Activated T-helper 1 cell treated with anti-CD3 and anti-CD28 coated beads, Interleukin-2, amount 50 U/mL, for 16 hours (primary cell): ENCODE data around the gene QRICH1.
A peak's percentile ranks its signal among the peaks of the same experiment; 100 is the strongest.

ENCODE experiments used
- DNase-seq, 2 donors: peaks; one replicate each; pipeline ENCODE4 v3.0.0-alpha.2; 2020; ENCODE audit warnings: low read depth in 1 of 2, low spot score in 1 of 2

Gene QRICH1

DNA sequence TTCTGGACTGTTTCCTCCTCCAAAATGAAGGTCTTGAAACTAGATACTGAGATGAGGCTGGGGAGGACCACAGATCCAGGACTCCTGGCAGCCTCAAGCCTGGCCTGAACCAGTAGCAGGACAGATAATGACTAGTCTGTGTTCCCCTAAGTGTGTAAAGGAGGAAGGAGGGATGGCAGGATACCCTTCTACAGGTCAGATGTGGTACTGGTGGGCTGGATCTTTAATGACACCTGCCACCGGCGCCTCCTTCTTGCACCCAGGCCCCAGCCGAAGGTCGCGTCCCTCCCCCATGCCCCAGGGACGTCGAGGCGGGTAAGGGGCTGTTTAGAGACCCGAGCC is 26.2 kb upstream of the QRICH1 start:
- peak in 1 of 2 donors; percentile 4 for DNase-seq

DNA sequence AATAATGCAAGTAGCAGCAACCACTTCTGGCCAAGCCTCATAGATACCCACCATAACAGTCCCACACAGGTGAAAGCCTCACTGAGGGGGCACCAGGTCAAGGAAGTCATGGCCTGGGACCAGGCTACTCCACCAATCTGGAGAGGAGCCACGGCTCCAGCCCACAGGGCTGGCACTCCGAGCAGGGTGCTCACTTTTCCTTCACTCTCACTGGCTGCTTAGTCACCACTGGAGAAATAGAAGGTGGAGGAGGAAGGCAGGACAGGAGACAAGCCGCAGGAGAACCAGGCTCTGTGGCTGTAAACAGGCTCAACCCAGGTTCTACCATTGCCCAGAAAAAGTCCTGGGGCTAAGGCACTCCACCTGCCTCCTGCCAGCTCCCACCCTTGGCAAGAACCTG is 25.6 kb upstream of the QRICH1 start:
- no peak for DNase-seq

DNA sequence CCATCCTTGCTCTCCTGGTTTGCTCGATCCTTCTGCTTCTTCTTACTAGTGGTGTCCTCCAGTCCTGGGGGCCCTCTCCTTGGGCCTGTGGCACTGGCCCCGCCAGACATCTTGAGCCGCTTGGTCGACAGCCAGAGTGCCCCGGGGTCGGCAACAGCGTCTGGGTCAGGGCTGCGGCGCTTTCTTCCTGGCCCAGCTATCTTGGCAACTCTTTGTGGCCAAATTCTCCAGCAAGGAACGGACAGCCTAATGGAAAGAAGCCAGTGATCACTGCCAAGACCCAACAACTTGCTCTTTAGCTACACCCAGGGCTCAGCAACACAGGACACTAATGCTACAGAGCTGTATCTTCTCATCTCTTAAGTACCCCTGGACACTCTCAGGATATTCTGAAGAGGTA is 25.2 kb upstream of the QRICH1 start:
- DNase-seq = no peak

DNA sequence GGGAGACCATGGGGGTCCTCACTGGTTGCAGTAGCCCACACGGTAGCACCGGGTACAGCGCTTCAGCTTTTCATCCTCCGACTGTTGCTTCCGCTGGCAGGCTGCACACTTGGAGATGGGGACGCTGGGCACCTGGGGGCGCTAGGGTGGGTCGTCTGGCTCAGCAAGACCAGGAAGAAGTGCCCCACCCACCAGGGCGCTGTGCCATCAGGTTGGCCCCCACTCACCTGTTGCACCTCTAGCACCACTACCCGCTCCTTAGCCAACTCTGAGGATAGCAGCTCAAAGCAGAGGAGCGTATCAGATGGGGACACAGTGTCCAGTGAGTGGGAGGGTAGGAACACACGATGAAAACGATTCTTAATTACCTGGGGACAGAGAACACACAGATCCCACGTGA is 18.4 kb upstream of the QRICH1 start:
- DNase-seq = no peak

DNA sequence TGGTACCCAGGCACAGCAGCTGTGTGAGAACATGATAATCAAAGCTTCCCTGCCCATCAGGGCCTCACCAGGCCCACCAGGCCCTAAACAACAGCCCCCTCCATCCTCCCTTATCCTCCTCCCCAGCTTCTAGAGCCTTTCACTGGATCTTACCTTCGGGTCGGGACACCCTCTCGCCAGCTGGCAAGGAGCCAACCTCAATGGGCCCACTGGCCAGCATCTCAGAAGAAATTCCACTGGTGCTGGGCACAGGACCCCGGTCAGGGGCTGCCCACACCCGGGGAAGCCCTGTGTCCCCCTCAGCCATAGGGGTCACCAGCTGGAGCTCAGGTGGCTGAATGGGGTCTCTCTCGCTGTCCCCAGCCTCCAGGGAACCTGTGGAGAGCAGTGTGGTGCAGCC is 17.5 kb upstream of the QRICH1 start:
- no peak for DNase-seq

DNA sequence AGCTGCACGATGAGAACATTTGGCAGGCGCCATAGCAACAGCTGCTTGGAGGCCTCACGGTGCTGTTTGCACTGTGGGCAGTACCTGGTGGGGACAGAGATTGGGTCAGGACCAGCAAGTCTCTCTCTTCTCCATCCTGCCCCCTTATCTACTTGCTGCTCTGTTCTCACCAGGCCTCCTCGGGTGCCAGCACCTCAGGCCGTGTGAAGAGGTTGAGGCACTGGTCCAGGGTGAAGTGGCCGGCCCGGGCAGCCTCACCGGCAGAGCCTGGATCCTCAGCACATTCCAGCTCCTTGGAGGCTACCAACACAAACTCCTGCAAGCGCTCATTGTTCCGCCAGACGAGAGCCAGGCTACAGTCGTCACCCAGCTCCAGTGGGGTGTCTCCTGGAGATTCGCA is 16.9 kb upstream of the QRICH1 start:
- no peak for DNase-seq

DNA sequence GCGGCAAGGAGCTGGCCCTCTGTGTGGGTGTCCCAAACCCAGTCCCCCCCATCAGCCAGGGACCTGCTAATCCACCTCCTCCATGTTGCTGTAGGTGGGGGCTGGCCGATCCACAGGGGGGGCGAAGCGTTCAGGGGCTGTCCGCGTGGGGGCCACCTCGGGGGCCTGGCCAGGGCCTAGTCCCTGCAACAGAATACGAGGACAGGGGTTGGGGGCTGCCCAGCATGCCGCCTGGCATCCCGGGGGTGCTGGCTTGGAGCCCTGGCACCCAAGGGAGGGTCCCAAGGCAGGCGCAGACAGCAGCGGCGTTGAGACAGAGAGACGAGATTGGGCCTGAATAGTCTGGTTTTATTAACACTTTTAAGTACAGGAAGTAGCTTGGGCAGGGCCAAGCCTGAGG is 14.5 kb upstream of the QRICH1 start:
- DNase-seq = no peak

DNA sequence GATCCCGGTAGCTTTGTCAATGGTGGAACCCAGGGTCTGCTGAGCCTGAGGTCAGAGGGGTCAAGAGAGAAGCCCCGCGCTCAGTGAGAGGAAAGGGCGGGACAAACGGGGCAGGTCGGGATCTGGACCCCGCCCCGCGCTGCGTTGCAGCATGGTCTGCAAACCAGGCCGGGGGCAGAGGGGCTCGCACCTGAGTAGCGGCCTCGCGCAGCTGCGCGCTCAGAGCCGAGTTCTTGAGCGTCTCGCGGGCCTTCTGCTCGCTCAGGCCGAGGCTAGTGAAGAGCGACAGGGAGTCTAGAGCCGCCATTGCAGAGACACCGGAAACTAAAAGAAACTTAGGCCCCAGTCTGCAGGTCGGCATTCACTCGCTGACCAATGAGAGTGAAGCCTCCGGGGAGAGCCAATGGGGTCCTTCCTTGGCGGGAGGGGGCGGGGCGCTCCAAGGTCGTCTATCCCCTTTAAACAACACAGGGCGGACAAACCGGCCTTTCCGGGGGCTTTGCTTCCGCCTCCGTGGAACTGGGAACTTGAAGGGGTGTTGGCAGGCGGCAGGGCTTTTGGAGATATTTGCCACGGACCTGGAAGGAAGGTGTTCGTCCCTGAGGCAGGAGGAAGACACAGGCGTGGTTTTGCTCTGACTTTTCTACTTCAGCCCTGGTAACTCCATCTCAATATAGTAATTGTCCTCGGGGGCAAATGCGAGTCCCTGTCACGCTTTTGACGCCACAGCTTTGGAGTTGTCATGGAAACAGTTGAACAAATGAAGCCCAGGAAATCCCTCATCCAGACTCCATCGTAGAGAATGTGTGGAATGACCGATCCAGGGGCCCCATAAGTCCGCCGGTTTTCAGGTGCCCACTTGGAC is 10.8 kb upstream of the QRICH1 start, which contains the start of gene QARS1:
TSS of gene QARS1 (minus strand) at position 331 of the 865 bp plus-strand sequence. CDS start at position 307, 24 bp downstream.
- peak; percentile 75 to 78 for DNase-seq

DNA sequence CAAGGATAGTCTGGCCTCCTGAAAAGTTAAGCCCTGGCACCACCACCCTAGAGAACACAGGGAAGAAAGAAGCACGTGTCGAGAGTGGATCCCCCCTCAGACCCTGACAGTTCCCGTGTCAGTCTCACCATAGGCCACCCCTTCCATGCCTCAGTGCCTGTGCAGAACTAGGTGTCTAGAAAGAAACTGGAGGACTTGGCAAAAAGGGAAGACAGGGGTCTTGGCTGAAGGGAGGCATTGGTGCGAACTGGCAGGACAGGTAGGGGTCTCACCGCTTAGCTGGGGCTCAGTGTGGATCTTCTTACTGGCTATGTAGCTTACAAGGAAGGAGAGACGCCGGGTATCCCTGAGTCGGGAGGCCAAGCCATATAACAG is 10.2 kb upstream of the QRICH1 start:
- no peak for DNase-seq

DNA sequence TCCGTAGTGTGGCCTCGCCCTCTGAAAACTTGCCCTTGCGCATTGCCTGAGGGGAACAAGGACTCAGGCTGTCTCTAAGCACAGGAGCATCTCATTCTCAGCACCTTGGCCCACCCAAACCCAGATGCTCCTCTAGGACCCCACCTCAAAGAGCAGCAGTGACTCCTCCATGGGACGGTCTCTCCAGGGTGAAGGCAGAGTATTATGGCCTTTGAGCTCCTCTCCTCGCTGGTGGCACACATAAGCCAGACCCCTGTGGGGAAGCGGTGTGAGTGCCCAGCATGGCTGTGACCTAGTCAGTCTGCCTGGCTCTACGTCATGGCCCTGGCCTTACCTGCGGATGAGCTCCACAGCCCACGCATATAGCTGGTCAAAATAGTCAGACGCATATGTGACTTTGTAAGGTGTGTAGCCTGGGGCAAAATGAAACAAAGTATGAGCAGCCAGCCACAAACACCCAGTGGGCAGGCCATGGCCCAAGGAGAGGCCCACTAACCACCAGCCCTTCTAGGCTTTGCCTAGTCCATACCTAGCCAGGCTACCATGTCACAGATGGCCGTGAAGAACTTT is 6.3 kb upstream of the QRICH1 start:
- DNase-seq = no peak

DNA sequence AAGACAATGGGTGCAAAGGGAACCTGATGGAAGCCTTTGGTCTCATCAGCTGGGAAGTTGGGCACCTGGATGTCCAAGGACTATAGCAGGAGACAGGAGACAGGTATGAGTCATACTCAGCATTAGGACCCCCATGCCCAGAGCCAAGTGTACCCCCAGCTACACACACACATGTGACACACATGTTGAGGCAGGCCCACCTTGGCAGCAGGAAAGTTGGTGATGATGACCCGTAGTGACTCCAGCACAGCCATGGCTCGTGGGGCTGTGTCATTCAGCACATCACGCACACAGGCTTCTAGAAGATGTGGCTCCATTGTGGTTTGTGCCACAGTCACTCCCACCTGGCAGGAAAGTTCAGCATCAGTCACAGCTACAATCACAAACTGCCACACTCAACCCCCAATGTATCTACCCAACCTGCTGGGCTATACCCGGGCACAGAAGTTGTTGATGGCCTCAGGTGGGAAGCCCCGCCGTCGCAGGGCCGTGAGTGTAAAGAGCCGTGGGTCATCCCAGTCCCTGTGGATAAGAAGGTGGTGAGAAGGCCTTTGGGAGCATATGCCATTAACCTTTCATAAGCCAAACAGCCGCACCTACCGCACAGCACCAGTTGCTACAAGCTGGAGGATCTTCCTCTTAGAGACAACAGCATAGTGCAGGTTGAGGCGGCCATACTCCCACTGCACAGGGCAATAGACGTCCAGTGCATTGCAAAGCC is 5.2 kb upstream of the QRICH1 start:
- DNase-seq = no peak

DNA sequence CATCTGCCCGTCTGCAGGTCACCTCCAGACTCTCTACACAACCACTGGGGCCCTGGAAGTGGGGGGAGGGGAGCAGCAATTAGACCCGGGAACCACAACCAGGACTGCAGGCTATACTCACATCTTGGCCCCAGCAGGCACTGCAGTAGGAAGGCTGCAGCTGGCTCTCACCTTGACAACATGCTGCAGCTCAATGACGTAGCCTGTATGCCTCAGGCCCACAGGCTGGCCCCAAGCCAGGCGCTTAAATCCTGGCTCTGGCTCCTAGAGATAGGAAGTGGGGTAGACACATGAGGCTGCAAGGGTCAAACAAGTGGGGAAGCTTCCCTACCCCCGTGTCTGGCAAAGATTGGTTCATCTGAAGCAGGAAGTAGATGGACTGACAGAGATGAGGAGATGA is 4.6 kb upstream of the QRICH1 start:
- DNase-seq = no peak

DNA sequence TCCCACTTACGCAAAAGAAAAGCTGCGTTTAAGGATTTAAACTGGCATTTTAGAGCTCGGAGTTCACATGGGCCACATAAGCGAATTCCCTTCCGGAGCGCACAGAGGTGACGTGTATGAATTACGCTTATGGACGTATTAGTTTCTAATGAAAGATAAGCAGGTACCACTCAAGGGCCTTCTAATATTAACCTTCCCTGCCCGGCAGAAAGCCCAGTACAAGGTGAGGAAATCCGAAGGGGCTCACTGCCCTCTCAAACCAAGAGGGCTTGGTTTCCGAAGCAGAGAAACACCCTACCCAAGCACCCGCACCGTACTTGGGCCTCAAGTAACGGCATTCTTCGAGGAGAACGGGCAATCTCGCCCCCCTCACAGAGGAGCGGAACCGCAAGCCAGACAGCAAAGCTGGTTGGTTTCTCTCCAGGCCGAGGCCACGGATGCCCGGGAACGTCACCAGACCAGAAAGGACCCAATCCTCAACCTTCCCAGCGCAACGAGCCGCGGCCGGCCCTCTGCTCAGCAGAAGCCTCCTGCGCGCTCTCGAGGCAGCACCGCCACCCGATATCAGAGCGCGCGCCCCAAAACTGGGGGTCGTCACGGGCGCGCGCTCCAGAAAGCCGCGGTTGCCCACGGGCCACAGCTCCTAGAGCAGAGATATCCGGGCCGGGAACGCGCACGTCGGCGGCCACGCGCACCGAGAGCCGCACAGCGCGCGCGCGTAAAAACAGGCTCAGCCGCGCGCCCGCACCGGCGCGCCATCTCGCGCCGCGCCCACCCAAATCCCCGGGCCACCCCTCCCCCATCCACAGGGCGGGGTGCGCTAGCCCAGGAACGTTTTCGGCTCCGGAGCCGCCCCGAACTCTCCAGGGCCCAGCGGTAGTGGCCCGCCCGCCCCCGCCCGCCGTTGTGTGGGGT is 676 bp downstream of the QRICH1 start:
- peak; percentile 63 to 71 for DNase-seq

DNA sequence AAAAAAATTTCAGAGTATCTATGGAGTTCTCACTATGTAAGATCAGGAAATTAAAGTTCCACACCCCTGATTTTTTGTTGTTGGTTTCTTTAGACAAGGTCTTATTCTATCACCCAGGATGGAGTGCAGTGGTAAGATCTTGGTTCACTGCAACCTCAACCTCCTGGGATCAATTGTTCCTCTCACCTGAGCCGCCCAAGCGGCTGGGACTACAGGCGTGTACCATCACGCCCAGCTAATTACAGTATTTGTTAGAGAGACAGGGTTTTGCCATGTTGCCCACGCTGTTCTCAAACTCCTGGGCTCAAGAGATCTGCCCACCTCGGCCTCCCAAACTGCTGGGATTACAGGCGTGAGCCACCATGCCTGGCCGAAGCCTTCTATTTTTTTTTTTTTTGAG is 12.4 kb downstream of the QRICH1 start:
- DNase-seq = no peak

DNA sequence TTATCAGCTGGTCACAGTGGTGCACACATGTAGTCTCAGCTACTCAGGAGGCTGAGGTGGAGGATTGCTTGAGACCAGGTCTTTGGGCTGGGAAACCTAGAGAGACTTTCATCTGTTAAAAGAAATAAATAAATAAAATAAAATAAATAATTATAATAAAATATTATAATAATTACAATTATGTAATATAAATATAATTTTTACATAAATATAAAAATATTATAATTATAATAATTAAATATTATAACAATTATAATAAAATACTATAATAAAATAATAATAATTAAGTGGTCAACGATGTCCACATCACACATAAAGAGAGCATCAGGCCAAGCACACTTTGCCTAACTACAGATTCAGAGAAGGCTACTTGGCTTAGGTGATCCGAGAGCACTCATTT is 14.6 kb downstream of the QRICH1 start:
- no peak for DNase-seq

DNA sequence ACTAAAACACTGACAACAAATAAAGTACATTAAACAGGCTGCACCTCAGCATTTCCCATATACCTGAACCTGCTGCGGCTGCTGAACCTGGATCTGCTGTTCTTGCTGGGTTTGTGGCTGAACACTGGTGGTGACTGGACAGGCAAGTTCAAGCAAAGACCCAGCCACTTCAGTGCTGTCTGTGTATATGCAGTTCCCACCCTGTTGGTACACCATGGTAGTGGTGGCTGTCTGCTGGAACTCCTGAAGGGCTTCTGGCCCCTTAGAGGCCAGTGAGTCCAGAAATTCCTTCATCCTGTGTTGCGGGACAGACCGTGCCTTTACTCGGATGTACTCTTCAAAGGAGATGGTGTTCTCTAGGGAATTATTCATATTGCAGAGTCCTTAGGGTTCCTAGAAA is 17.2 kb downstream of the QRICH1 start:
- DNase-seq = no peak

DNA sequence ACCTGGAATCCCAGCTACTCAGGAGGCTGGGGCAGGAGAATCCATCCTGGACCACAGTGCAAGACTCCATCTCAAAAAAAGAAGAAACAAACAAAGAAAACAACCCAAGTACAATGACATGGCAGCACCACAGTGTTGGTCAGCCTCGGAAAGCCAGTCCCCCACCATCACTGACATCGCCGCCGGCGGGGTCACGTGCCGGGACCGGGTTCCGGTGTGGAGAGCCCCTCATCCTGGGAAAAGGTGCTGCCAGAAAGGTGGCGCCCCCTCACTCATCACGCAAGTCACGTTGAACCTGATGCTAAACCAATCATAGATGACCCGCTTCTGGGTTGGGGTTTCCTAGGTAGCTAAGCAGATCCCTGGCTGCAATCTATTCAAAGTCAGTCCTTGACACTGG is 17.8 kb downstream of the QRICH1 start:
- DNase-seq = no peak

DNA sequence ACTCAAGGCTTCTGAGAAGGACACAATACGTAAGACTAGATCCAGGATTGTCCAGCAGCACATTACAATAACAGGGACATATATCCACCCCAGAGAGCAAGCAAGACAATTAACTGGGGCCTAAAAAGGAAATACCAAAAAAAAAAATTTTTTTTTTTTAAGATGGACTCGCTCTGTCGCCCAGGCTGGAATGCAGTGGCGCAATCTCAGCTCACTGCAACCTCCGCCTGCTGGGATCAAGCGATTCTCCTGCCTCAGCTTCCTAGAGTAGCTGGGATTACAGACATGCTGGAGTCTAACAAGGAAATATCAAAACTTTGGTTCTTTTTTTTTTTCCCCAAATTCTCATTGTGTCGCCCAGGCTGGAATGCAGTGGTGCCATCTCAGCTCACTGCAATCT is 35.9 kb downstream of the QRICH1 start:
- DNase-seq = no peak

DNA sequence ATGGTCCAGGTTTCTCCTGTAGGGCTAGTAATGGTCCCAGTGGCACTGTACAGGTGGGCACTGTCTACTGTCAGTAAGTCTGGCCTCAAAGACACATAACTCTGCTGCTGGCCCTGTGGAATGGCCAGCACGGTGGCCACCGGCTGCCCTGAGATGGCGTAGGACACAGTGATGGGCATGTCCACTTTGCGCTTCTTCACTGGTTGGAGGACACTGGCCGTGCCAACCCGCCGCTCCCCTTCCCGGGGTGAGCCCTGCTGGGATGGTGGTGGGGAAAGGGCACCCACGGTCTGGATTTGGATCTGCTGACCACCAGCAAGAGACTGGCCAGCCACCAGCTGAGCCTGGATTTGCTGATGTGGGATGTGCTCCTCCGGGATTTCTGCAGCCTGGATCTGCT is 36.6 kb downstream of the QRICH1 start:
- DNase-seq = no peak

DNA sequence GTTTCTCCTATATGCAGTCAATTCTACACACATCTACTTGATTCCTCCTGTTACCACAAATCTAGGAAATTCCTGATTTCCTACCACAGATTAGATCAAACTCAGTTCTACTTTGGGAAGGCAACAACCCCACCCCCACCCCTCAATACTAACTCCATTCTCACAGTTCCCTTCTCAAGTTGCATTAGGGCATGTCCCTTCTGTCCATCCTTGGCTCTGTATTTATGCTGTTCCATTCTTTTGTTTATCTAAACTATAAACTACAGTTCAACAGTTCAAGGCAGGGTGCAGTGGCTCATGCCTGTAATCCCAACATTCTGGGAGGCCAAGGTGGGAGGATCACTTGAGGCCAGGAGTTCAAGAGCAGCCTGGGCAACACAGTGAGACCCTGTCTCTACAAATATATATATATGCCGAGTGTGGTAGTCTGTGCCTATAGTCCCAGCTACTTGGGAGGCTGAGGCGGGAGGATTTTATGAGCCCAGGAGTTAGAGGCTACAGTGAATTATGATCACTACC is 39.5 kb downstream of the QRICH1 start:
- DNase-seq = no peak

DNA sequence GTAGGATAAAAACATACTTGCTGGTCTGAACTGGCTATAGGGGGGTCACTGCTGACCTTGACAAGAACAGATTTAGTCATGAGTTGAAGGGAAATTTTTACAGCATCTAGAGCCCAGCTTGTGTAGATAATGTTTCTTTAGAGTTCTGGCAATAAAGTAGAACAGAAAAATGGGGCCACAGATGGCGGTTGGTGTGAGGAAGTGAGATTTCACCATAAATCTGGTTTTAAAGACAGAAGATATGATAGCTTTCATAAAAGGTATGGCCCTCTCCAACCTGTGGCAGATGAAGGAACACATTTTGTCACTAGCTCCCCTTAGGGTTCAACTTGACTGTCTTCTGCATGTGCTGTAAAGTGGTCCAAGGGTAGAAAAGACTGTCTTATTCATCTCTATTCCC is 40.3 kb downstream of the QRICH1 start:
- no peak for DNase-seq
